GM10266 (cell line): ENCODE data around the gene ACOXL.

Source experiments
- DNase-seq: peaks from one replicate; pipeline ENCODE4 v3.0.0; 2012; ENCODE audit errors: extremely low spot score
- TF ChIP-seq, protein P1 (sequence below): IDR thresholded peaks from 2 replicates; pipeline ENCODE4 v1.5.1; 2012; ENCODE audit warnings: mild to moderate bottlenecking, low read depth; ENCODE audit not compliant: control insufficient read depth, insufficient read depth; ENCODE audit errors: missing control alignments

The ACOXL gene

DNA sequence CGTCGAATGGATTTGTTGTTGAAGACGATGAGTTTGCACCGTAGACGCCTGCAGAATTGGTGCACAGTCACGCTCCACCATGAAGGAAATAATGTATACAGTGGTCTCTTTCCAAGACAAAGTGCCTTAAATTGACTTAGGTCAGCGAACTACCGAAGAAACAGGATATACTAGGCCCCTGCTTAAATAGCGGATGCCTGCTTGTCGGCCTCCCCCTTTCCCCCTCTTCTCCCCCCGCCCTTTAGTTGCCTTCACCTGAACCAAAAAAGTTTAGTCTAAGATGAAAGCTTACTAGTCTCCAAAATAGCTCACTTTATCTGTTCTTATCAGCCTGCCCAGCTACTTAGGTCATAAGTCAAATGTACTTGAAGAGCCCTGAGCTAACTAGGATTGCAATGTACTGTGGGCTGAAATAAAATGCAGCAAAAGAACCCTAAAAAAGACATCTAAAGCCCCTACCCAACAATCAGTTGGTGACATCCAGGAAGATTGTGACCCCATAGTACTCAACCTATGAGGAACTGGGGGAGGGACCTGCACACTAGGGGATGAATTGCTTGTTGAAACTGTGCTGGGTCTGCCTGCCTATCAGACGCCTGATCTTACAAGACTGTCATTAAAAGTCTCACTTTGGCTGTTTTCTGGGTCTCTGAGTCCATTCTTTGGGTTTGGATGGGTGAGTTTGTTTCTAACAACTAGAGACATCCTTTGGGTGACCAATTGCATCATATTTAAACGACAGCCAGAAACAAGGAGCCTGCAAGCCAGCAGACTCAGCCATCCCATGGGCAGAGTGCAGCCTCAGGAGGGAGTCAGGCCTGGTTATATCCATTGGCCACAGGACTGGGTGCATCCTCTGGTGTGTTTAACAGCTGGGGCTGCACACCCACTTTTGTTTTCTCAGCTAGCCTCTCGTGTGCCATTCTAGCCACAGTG is 14.5 kb downstream of the ACOXL start:
- DNase-seq, result no peak
- TF ChIP-seq, protein P1, sequence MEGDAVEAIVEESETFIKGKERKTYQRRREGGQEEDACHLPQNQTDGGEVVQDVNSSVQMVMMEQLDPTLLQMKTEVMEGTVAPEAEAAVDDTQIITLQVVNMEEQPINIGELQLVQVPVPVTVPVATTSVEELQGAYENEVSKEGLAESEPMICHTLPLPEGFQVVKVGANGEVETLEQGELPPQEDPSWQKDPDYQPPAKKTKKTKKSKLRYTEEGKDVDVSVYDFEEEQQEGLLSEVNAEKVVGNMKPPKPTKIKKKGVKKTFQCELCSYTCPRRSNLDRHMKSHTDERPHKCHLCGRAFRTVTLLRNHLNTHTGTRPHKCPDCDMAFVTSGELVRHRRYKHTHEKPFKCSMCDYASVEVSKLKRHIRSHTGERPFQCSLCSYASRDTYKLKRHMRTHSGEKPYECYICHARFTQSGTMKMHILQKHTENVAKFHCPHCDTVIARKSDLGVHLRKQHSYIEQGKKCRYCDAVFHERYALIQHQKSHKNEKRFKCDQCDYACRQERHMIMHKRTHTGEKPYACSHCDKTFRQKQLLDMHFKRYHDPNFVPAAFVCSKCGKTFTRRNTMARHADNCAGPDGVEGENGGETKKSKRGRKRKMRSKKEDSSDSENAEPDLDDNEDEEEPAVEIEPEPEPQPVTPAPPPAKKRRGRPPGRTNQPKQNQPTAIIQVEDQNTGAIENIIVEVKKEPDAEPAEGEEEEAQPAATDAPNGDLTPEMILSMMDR, result no peak

DNA sequence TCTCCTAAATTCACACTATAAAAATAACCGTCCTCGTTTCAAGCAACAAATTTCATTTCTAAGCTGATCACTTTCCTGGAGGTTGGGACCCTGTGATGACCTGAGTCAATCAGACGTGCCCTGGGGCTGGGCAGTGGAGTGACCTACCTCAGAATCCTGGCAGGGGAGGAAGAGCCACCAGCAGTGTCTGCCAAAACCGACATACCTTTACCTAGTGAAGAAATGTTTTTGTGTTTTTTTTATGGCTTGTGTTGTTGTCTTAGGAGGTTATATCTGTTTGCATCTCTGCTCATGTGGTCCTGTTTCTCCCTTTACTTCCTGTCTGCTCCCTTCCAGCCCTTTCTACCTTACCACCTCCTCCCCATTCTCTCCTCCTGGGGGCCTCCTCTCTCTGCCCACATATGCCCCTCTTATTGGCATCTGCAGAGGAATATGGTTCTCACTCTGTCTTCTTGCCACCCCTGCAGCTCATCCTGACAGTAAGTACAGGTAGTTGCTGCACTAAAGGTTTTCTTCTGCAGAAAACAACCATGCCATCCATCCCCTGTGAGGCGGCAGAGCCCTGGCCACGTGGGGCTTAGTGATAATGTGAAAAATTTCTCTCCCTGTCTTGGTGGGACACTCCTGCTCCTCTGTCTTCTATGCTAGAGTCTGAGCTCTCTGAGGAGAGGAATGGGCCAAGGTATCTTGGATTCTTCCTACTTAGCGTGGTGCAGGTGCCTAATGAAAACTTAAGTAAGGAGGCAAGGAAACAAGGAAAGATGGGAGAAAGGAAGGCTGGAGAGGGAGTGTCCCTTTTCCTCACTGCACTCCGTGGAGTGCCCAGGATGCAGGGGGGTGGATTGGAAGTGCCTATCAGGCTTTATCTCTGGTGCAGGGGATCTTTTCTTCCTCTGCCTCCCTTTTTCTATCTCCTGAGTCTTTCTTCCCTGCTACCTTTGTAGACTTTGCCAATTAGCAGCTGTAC is 15.4 kb downstream of the ACOXL start:
- DNase-seq, result no peak
- TF ChIP-seq, protein P1, result no peak

DNA sequence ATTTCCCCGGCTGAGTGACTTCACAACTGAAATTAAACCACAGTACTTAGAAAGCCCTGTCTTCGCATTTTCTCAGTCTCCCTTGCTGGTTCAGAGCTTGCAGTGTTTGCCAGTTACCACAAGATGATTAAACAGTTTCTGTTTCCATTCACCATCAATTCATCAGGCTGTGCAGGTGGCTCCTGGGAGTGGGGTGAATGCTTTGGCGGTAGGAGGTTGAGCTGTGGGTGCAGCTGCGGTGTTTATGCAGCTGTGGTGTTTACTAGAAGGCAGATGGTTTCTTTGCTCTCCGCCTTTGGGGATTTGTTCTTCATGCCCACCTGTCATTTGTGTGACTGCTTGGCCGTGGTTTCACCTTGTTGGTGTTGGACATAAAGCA is 16.1 kb downstream of the ACOXL start:
- TF ChIP-seq, protein P1, result no peak

DNA sequence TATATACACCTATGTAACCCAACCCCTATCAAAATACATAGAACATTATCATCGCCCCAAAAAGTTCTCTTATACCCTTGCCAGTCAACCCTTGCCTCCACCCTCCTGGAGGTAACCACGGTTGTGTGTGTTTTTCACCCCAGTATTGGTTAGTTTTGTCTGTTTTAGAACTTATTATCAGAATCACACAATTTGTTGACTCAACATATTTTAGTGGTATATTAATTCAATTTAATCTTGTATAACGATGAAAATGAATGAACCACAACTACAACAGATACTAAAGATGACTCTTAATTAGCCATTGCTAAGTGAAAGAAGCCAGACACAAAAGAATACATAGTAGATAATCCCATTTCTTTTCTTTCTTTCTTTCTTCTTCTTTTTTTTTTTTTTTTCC is 19.3 kb downstream of the ACOXL start:
- no peak for DNase-seq
- TF ChIP-seq, protein P1, result no peak

More for the DNA sequence above, 16.1 kb downstream of the ACOXL start:
- peak; percentile 68 for DNase-seq

DNA sequence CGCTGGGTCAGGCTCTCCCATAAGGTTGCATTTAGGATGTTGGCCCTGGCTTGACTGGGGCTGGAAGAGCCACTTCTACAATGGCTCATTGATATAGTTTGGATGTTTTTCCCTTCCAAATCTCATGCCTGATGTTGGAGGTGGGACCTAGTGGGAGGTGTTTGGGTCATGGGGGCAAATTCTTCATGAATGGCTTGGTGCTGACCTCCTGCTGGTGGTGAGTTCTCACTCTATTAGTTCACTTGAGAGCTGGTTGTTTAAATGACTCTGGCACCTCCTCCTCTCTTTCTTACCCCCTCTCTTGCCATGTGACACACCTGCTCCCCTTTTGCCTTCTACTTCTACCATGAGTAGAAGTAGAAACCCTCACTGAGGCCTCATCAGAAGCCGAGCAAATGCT is 20.5 kb downstream of the ACOXL start:
- DNase-seq, result no peak
- TF ChIP-seq, protein P1, result no peak

DNA sequence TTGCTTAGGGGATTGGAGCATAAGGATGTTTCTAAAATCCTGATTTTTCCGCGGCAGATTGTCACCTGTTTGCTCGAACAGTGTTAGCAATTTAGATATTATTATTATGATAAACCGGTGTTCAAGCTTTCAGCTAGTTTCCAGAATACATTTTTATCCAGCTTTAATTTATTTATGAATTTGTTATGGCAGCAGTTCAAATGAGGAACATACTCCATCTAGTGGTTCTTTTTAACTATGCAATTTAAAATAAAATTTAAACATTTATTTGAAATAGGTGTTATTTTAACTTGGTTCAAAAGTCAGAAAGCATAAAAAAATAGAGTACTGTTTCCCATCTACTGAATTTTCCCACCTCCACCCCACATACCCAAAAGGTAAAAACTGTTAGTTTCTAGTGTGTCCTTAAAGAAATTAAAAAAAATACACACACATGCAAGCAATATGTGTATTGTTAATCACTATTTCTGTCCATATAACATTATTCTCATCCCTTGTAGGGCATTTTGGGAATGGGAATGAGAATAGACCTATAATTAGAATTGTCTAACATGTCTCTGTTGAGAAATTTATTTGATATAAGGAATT is 23.2 kb downstream of the ACOXL start:
- TF ChIP-seq, protein P1, result peak; percentile 30
- no peak for DNase-seq
